Endothelial cell of umbilical vein (primary cell): ENCODE measurements around the gene ICAM3.

Source experiments
- CTCF ChIP-seq, 2 donors: IDR thresholded peaks; 1 replicate in 1 of 2; 2 replicates in 1 of 2; pipeline ENCODE4 v1.5.1; 2011; ENCODE audit warnings: low read length in 2 of 2, mild to moderate bottlenecking in 2 of 2, moderate library complexity in 2 of 2, control low read depth in 1 of 2, inconsistent platforms in 1 of 2, low read depth in 1 of 2; ENCODE audit not compliant: insufficient read depth in 1 of 2; ENCODE audit errors: extremely low read depth in 1 of 2
- POLR2AphosphoS5 ChIP-seq: IDR thresholded peaks from 2 replicates; pipeline ENCODE4 v1.6.1; 2012; ENCODE audit warnings: low read depth, mild to moderate bottlenecking, control low read depth, low read length, moderate library complexity; ENCODE audit not compliant: insufficient read depth

GRCh38 chr19:10328558-10329429, 10.6 kb downstream of the ICAM3 start:
- no peak for TF ChIP-seq CTCF (IDR thresholded peaks at IDR 0.05; ENCODE audit: extremely low read depth in 1 of 2, insufficient read depth in 1 of 2, low read depth in 1 of 2, low read length in 2 of 2)
- no peak for TF ChIP-seq POLR2AphosphoS5
